Neural progenitor cell (in vitro differentiated cells): ENCODE results near the gene HOXA5.

ENCODE experiments used
- EZH2 ChIP-seq: fragments of 200-600 bp; sonication (generic); IDR thresholded peaks from 2 replicates; pipeline ENCODE4 v1.6.1; 2017; ENCODE audit warnings: antibody characterized with exemption, mild to moderate bottlenecking, moderate library complexity
- TF ChIP-seq, protein P1 (sequence below): fragments of 200-600 bp; sonication (generic); IDR thresholded peaks from 2 replicates; pipeline ENCODE4 v1.5.1; 2017; ENCODE audit warnings: antibody characterized with exemption, mild to moderate bottlenecking

- TF ChIP-seq EZH2: peak; percentile 78
- TF ChIP-seq, protein P1, sequence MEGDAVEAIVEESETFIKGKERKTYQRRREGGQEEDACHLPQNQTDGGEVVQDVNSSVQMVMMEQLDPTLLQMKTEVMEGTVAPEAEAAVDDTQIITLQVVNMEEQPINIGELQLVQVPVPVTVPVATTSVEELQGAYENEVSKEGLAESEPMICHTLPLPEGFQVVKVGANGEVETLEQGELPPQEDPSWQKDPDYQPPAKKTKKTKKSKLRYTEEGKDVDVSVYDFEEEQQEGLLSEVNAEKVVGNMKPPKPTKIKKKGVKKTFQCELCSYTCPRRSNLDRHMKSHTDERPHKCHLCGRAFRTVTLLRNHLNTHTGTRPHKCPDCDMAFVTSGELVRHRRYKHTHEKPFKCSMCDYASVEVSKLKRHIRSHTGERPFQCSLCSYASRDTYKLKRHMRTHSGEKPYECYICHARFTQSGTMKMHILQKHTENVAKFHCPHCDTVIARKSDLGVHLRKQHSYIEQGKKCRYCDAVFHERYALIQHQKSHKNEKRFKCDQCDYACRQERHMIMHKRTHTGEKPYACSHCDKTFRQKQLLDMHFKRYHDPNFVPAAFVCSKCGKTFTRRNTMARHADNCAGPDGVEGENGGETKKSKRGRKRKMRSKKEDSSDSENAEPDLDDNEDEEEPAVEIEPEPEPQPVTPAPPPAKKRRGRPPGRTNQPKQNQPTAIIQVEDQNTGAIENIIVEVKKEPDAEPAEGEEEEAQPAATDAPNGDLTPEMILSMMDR: no peak
These were observed 28.6 kb downstream of the HOXA5 start for GRCh38 chr7:27114881-27115220.
